K562 (cell line): ENCODE results near the gene PRRG1. TPM values are rescaled to one million over a fixed set of nuclear protein-coding genes. Genes with fewer than 3 reads are reported as not detected.

ENCODE experiments used
- ARID3A ChIP-seq: IDR thresholded peaks from 2 replicates; pipeline ENCODE4 v1.6.1; 2012; ENCODE audit warnings: low read depth, low read length, improper control_type of control experiment, borderline replicate concordance
- FOXA3 ChIP-seq, 2 experiments: fragments of 450-650 bp in 1 of 2; sonication (generic) in 1 of 2; formaldehyde crosslinking; IDR thresholded peaks in 1 of 2; conservative IDR thresholded peaks in 1 of 2; 2 replicates each; pipeline versions ENCODE4 v1.4.0 to v1.8.0; 2020 to 2022; ENCODE audit warnings: mild to moderate bottlenecking in 2 of 2, missing genetic modification reagents in 1 of 2
- GATAD2B ChIP-seq: fragments of 450-650 bp; IDR thresholded peaks from 2 replicates; pipeline ENCODE4 v1.6.1; 2017; ENCODE audit warnings: mild to moderate bottlenecking, borderline replicate concordance
- HDAC1 ChIP-seq, 2 experiments: fragments of 450-650 bp; IDR thresholded peaks; 2 replicates each; pipeline ENCODE4 v1.6.1; 2016 to 2017; ENCODE audit warnings: inconsistent platforms in 1 of 2, mild to moderate bottlenecking in 1 of 2, moderate library complexity in 1 of 2
- HMG20B ChIP-seq: fragments of 250-450 bp; sonication (Bioruptor Pico); IDR thresholded peaks from 2 replicates; pipeline ENCODE4 v1.5.0; 2021; ENCODE audit warnings: mild to moderate bottlenecking
- NONO ChIP-seq, 2 experiments: fragments of 200-400 bp in 1 of 2; fragments of 450-650 bp in 1 of 2; formaldehyde crosslinking in 1 of 2; IDR thresholded peaks; 2 replicates each; pipeline ENCODE4 v1.6.1; 2017; ENCODE audit warnings: low read depth in 2 of 2, mild to moderate bottlenecking in 2 of 2, moderate library complexity in 2 of 2, low read length in 1 of 2
- STAT6 ChIP-seq: sonication (generic); formaldehyde crosslinking; IDR thresholded peaks from 2 replicates; pipeline ENCODE4 v1.8.1; 2023; ENCODE audit warnings: mild to moderate bottlenecking, missing genetic modification reagents
- ZBTB26 ChIP-seq: fragments of 450-650 bp; formaldehyde crosslinking; IDR thresholded peaks from 2 replicates; pipeline ENCODE4 v1.4.0; 2022; ENCODE audit warnings: missing genetic modification characterization
- ZMIZ1 ChIP-seq, 2 experiments: fragments of 150-350 bp in 1 of 2; IDR thresholded peaks; 2 replicates each; pipeline ENCODE4 v1.6.1; 2012 to 2016; ENCODE audit warnings: low read depth in 2 of 2, low read length in 2 of 2, mild to moderate bottlenecking in 1 of 2, moderate library complexity in 1 of 2
- ZNF589 ChIP-seq: fragments of 200-800 bp; sonication (Bioruptor generic); IDR thresholded peaks from 2 replicates; pipeline ENCODE4 v1.6.1; 2016; ENCODE audit warnings: low read depth, missing genetic modification characterization, missing compliant biosample characterization
- polyA plus RNA-seq, 8 experiments: library from polyadenylated mRNA; depleted of rRNA in 4 of 8; stranded (reverse) in 5 of 8; unstranded in 3 of 8; fragments of >200 nt; fragmentation: Nextera tagmentation in 2 of 8; fragmentation: Illumina TruSeq in 1 of 8; extraction: Ambion mirVana in 2 of 8; extraction: Trizol in 1 of 8; gene quantifications; 2 replicates each; pipeline versions ENCODE4 v1.2.1 to v1.2.3, GENCODE V29; 2011 to 2014; ENCODE audit warnings: inconsistent platforms in 1 of 8, missing spikeins in 1 of 8
- total RNA-seq, 7 experiments: library from RNA; depleted of rRNA in 6 of 7; stranded (reverse); fragments of >200 nt in 6 of 7; fragmentation: Illumina TruSeq in 2 of 7; extraction: Trizol in 2 of 7; gene quantifications; 2 replicates each; pipeline versions ENCODE4 v1.2.1 to v1.2.3, GENCODE V29; 2011 to 2021; ENCODE audit warnings: low replicate concordance in 1 of 7

PRRG1 gene
- total and polyA plus RNA-seq, 9 of the 15 experiments (the other 6 are each of a cell fraction or from before 2014, with no cell fraction given): 1.7 to 11.8 (median 4.2) TPM

- TF ChIP-seq ARID3A (no peak), ZBTB26 (CRISPR knock-in tag) (no peak), STAT6 (no peak), NONO (IDR thresholded peaks at IDR 0.05; ENCODE audit: low read depth in 2 of 2, low read length in 1 of 2) (no peak), HMG20B (CRISPR knock-in tag) (no peak), HDAC1 (IDR thresholded peaks at IDR 0.05) (no peak), GATAD2B (no peak), ZNF589 (CRISPR knock-in tag) (no peak), FOXA3 (CRISPR knock-in tag; conservative IDR thresholded peaks at IDR 0.05 in 1 of 2, IDR thresholded peaks at IDR 0.05 in 1 of 2) (no peak), ZMIZ1 (IDR thresholded peaks at IDR 0.05; ENCODE audit: low read depth in 2 of 2, low read length in 2 of 2) (no peak)
Observed at GRCh38 chrX:37348971-37349220, 268 bp upstream of the PRRG1 start (continued).
